Stomach (tissue), 9 donors: ENCODE data around the gene TDG. TPM values are rescaled to one million over a fixed set of nuclear protein-coding genes. Genes with fewer than 3 reads are reported as not detected.
"Not testable (repeated sequence)": the region's sequence is repeated elsewhere in the genome, so short reads cannot be mapped to it uniquely, and the experiment has no call there.

ENCODE experiments used
- DNase-seq, 2 donors: peaks; one replicate each; pipeline versions ENCODE4 v3.0.0 to v3.0.0-alpha.2; 2013 to 2019
- H3K27ac ChIP-seq, 5 donors: fragments of 200-600 bp in 4 of 5; sonication (generic) in 4 of 5; one replicate each; pipeline ENCODE4 v1.5.1; 2013 to 2019; ENCODE audit warnings: mild to moderate bottlenecking in 1 of 5, moderate library complexity in 1 of 5
- H3K27me3 ChIP-seq, 3 donors: fragments of 200-600 bp; sonication (generic); one replicate each; pipeline ENCODE4 v1.5.1; 2017 to 2019; ENCODE audit warnings: mixed run types in 1 of 3
- H3K36me3 ChIP-seq, 4 donors: fragments of 200-600 bp; sonication (generic); 1 replicate in 3 of 4; 2 replicates in 1 of 4; pipeline ENCODE4 v1.5.1; 2016 to 2019
- H3K4me1 ChIP-seq, 4 donors: fragments of 200-600 bp; sonication (generic); one replicate each; pipeline ENCODE4 v1.5.1; 2016 to 2019
- H3K4me3 ChIP-seq, 4 donors: fragments of 200-600 bp; sonication (generic) in 3 of 4; one replicate each; pipeline ENCODE4 v1.5.1; 2016 to 2019; ENCODE audit warnings: mild to moderate bottlenecking in 1 of 4
- H3K9me3 ChIP-seq, 4 donors: fragments of 200-600 bp; sonication (generic); one replicate each; pipeline ENCODE4 v1.5.1; 2016 to 2019
- EP300 ChIP-seq: sonication (generic); formaldehyde crosslinking; IDR thresholded peaks from one replicate; pipeline ENCODE4 v1.6.1; 2017; ENCODE audit warnings: antibody characterized with exemption
- POLR2A ChIP-seq, 4 donors: fragments of 450-650 bp; IDR thresholded peaks; one replicate each; pipeline ENCODE4 v1.6.1; 2016; ENCODE audit warnings: antibody characterized with exemption in 4 of 4, control low read depth in 2 of 4, mild to moderate bottlenecking in 1 of 4, moderate library complexity in 1 of 4
- POLR2AphosphoS5 ChIP-seq, 3 donors: sonication (generic); formaldehyde crosslinking; IDR thresholded peaks; one replicate each; pipeline ENCODE4 v1.6.1; 2016; ENCODE audit warnings: antibody characterized with exemption in 3 of 3
- WGBS, 5 donors: extraction: QIAGEN DNeasy Blood & Tissue Kit in 3 of 5; methylation state at CpG; one replicate each; pipeline versions ENCODE4 v1.1.5 to v1.1.7; 2013 to 2018; 5-methylcytosine and 5-hydroxymethylcytosine counted together
- intact Hi-C: fragments of 100-400 bp; cut with DNase I; formaldehyde crosslinking; loops from one replicate; pipeline ENCODE4 v1.15.1; 2023; ENCODE audit warnings: low total_unique reads
- polyA plus RNA-seq, 3 donors: library from polyadenylated mRNA; stranded (reverse); fragments of 200-250 nt; gene quantifications; one replicate each; pipeline ENCODE4 v1.2.3, GENCODE V29; 2013
- total RNA-seq, 5 donors: library from RNA; depleted of rRNA; stranded (reverse); fragments of >200 nt; gene quantifications; one replicate each; pipeline versions ENCODE4 v1.1.0 to v1.2.3, GENCODE V29; 2014 to 2016
- TF ChIP-seq, protein P1 (sequence below), 7 experiments: fragments of 450-650 bp in 4 of 7; fragments of 200-600 bp in 3 of 7; sonication (generic) in 3 of 7; IDR thresholded peaks; one replicate each; pipeline ENCODE4 v1.5.1; 2016 to 2019; ENCODE audit warnings: antibody characterized with exemption in 7 of 7, control low read depth in 2 of 7, mild to moderate bottlenecking in 1 of 7
- donor health status: healthy with polysubstance abuse.
- donor health status: Bipolar disorder and iron deficiency.
- donor health status: healthy.

Gene TDG
- total and polyA plus RNA-seq, 8 donors, result 9.2 to 44.1 (median 18.1) TPM

DNA sequence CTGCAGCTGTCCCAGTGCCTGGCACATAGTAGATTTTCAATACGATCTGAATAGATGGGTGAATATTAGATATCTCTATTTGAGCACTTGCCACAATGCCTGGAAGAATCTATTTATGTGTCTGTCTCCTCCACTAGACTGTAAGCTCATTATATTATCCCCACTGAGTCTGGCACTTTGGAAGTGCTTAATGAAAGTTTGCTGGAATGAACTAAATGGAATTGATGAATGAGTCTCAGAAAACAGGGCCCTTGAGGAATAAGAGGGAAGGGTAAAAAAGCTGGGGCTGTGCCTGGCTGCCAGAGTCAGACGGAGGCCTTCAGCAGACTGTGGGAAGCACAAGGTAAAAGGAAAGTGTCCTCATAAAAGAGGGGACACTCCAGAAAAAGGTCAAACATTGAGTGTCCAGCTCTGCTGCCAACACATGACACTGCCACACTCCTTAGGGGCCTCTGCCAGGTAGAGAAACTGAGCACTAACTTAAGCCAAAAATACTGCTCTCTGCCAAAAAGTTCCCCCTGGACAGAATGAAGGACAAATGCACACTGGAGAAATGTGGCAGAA is 45.0 kb downstream of the TDG start:
- Histone ChIP-seq H3K36me3 (peaks cover 0 to 17% (median 6%) of the 10 kb centered on the region in 4 donors), H3K4me1 (no peaks in the 10 kb centered on the region), H3K27ac (peak overlapping the region in 1 of 5 donors; percentile 24), H3K4me3 (no peak overlapping the region), H3K27me3 (no peaks in the 10 kb centered on the region), H3K9me3 (no peaks in the 10 kb centered on the region)
- TF ChIP-seq EP300 (no peak), POLR2A (IDR thresholded peaks at IDR 0.05) (no peak), POLR2AphosphoS5 (IDR thresholded peaks at IDR 0.05) (no peak)
- TF ChIP-seq, protein P1, sequence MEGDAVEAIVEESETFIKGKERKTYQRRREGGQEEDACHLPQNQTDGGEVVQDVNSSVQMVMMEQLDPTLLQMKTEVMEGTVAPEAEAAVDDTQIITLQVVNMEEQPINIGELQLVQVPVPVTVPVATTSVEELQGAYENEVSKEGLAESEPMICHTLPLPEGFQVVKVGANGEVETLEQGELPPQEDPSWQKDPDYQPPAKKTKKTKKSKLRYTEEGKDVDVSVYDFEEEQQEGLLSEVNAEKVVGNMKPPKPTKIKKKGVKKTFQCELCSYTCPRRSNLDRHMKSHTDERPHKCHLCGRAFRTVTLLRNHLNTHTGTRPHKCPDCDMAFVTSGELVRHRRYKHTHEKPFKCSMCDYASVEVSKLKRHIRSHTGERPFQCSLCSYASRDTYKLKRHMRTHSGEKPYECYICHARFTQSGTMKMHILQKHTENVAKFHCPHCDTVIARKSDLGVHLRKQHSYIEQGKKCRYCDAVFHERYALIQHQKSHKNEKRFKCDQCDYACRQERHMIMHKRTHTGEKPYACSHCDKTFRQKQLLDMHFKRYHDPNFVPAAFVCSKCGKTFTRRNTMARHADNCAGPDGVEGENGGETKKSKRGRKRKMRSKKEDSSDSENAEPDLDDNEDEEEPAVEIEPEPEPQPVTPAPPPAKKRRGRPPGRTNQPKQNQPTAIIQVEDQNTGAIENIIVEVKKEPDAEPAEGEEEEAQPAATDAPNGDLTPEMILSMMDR (IDR thresholded peaks at IDR 0.05), result no peak
- no peak for DNase-seq
- 78 to 93% (median 90%) methylated on average over 2 of the region's 2 CpGs for WGBS, 5 donors
- intact Hi-C loops, result no loop called here

DNA sequence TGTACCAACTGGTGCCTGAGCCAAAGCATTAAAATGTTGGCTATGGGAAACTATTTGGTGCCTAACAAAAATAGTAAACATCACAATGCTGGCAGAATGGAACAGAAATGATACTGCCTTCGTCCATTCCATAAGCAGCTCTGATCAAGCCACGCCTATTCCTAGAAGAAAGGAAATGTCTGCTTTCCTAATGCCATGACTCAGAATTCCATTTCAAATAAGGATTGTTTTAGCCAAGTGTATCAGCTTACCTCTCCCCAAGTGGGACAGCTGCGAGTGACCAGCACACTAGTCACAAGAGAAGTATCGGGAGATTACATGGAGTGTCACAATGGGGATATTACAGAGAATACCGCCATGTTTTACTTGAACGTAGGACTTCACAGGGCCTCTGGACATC is 45.6 kb downstream of the TDG start:
- WGBS, 5 donors, result 68 to 75% (median 71%) methylated on average over 6 of the region's 6 CpGs

DNA sequence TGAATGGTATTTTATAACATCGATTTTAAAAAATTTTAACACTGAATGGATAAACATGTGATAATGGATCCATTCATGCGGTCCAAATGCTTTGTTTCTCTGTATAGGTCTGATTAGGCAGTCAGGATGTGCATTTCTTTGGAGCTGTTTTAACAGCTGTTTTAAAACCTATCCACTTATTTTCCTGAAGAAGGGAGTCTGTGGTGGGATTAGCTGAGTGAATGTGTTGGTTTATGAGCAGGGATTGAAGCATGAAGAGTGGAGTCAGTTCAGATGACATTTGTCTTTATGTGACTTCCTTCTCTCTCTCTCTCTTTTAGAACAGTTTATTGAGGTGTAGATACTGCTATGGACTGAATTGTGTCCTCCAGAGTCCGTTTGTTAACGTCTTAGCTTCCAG is 46.7 kb downstream of the TDG start:
- H3K27me3 ChIP-seq, result no peaks in the 10 kb centered on the region
- 72 to 74% (median 72%) methylated on average over 4 of the region's 4 CpGs for WGBS, 5 donors

More for the DNA sequence above, 45.6 kb downstream of the TDG start:
- no peak overlapping the region for H3K4me3 ChIP-seq
- no peaks in the 10 kb centered on the region for H3K27me3 ChIP-seq
- DNase-seq, result no peak
- H3K4me1 ChIP-seq, result no peaks in the 10 kb centered on the region
- TF ChIP-seq POLR2A (IDR thresholded peaks at IDR 0.05) (no peak), EP300 (no peak), POLR2AphosphoS5 (IDR thresholded peaks at IDR 0.05) (peak in 1 of 3 donors; percentile 12)
- TF ChIP-seq, protein P1 (IDR thresholded peaks at IDR 0.05), result no peak
- intact Hi-C loops, result no loop called here
- peak overlapping the region in 1 of 5 donors; percentile 24 for H3K27ac ChIP-seq
- H3K9me3 ChIP-seq, result no peaks in the 10 kb centered on the region
- H3K36me3 ChIP-seq, result peaks cover 0 to 17% (median 6%) of the 10 kb centered on the region in 4 donors

DNA sequence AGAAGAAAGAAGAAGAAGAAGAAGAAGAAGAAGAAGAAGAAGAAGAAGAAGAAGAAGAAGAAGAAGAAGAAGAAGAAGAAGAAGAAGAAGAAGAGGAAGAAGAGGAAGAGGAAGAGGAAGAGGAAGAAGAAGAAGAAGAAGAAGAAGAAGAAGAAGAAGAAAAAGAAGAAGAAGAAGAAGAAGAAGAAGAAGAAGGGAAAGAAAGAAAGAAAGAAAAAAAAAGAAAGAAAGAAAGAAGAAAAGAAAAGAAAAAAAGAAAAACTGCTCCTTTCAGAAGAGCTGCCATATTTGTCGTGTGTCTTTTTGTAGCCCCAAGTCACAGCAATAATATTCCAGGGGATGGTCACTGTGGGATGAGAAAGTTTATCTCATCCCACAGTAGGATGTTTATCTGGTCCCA is 56.2 kb downstream of the TDG start:
- H3K4me3 ChIP-seq, DNase-seq, intact Hi-C loops, H3K27ac ChIP-seq, H3K4me1 ChIP-seq, H3K27me3 ChIP-seq, H3K36me3 ChIP-seq: not testable (repeated sequence)
- 75 to 83% (median 80%) methylated on average over 1 of the region's 1 CpG for WGBS, 5 donors
- H3K9me3 ChIP-seq, result peaks cover 0 to 11% (median 6%) of the 10 kb centered on the region in 4 donors

More for the DNA sequence above, 46.7 kb downstream of the TDG start:
- no peak overlapping the region for H3K27ac ChIP-seq
- peaks cover 0 to 17% (median 6%) of the 10 kb centered on the region in 4 donors for H3K36me3 ChIP-seq
- no peaks in the 10 kb centered on the region for H3K4me1 ChIP-seq
- no peak for DNase-seq
- TF ChIP-seq POLR2A (IDR thresholded peaks at IDR 0.05) (no peak), POLR2AphosphoS5 (IDR thresholded peaks at IDR 0.05) (no peak), EP300 (no peak)
- TF ChIP-seq, protein P1 (IDR thresholded peaks at IDR 0.05), result no peak
- H3K9me3 ChIP-seq, result no peaks in the 10 kb centered on the region
- intact Hi-C loops, result no loop called here
- H3K4me3 ChIP-seq, result no peak overlapping the region

DNA sequence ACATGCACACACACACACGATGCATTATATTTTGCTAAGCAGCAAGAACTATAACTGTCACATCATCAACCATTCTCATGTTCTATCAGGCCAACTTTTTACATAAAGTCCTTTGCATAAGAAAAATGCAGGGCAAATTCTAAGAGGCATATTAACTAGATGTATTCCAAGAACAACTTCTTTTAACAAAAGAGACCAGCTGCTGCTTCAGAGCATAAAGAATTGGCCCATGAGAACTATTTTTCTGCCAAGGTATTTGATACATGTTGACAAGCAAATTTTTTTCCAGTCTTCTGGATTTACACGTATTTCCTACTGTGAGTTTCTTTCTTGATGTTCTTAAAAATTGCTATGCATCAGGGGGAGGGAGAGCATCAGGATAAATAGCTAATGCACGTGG is 57.1 kb downstream of the TDG start:
- DNase-seq, result peak in 1 of 2 donors; percentile 20
- TF ChIP-seq POLR2AphosphoS5 (IDR thresholded peaks at IDR 0.05) (no peak), EP300 (no peak), POLR2A (IDR thresholded peaks at IDR 0.05) (no peak)
- TF ChIP-seq, protein P1 (IDR thresholded peaks at IDR 0.05), result no peak
- H3K4me1 ChIP-seq, result no peaks in the 10 kb centered on the region
- no peak overlapping the region for H3K4me3 ChIP-seq
- H3K36me3 ChIP-seq, result peaks cover 0 to 7% (median 0%) of the 10 kb centered on the region in 4 donors
- intact Hi-C loops, result no loop called here
- H3K27ac ChIP-seq, result no peak overlapping the region
- peaks cover 0 to 11% (median 6%) of the 10 kb centered on the region in 4 donors for H3K9me3 ChIP-seq
- WGBS, 5 donors, result 56 to 73% (median 65%) methylated on average over 3 of the region's 3 CpGs
- no peaks in the 10 kb centered on the region for H3K27me3 ChIP-seq
